Type B pancreatic cell (in vitro differentiated cells): ENCODE measurements around the gene GRIN2B. TPM values are rescaled to one million over a fixed set of nuclear protein-coding genes. Genes with fewer than 3 reads are reported as not detected.

Experiments
- DNase-seq: peaks from one replicate; pipeline ENCODE4 v3.0.0; 2021; ENCODE audit warnings: mixed read lengths; ENCODE audit not compliant: unreplicated experiment; ENCODE audit errors: extremely low spot score
- H3K27ac Mint-ChIP-seq: 2 replicates; pipeline ENCODE4 v1.8.0; 2021; ENCODE audit warnings: mild to moderate bottlenecking, mixed read lengths
- H3K27me3 Mint-ChIP-seq: 2 replicates; pipeline ENCODE4 v1.8.0; 2021; ENCODE audit warnings: mixed read lengths
- H3K36me3 Mint-ChIP-seq: 2 replicates; pipeline ENCODE4 v1.8.0; 2021; ENCODE audit warnings: mixed read lengths
- H3K4me1 Mint-ChIP-seq: one replicate; pipeline ENCODE4 v1.8.0; 2021; ENCODE audit warnings: mixed read lengths; ENCODE audit not compliant: unreplicated experiment
- H3K4me3 Mint-ChIP-seq: 2 replicates; pipeline ENCODE4 v1.8.0; 2021; ENCODE audit warnings: mild to moderate bottlenecking, mixed read lengths
- H3K9me3 Mint-ChIP-seq: 2 replicates; pipeline ENCODE4 v1.8.0; 2021; ENCODE audit warnings: mixed read lengths
- total RNA-seq: library from RNA; stranded (reverse); gene quantifications from 2 replicates; pipeline ENCODE4 v1.2.1, GENCODE V29; 2021; ENCODE audit warnings: low replicate concordance
- TF ChIP-seq, protein P1 (sequence below): fragments of 200-600 bp; sonication (generic); conservative IDR thresholded peaks from 2 replicates; pipeline ENCODE4 v1.5.0; 2021; ENCODE audit warnings: antibody characterized with exemption, mild to moderate bottlenecking

The GRIN2B gene
- total RNA-seq, 1 donor from 2014 or later, result 1.6 TPM

DNA sequence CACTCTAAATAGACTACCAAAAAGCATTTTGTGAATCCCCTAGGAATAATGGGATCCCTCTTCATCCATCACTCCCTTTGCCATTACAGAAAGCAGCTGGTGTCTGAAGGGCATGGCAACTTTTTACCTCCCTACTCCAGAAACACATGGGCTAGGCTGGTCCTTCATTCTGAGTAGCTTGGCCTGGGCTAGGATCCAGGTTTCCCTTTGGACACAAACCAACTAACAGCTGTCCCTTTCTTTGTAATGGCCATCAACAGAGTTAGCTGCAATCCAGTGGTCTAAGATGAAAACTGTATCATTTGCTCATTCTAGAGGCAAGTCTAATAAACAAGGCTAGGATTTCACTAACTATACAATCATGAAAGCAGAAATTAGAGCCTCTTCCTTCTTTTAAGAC lies 7.4 kb downstream of the GRIN2B start:
- no peak for DNase-seq
- Mint-ChIP-seq H3K4me3 (no peak overlapping the region), H3K27ac (no peak overlapping the region), H3K4me1 (no peaks in the 10 kb centered on the region), H3K9me3 (no peaks in the 10 kb centered on the region), H3K36me3 (peaks cover 3% of the 10 kb centered on the region), H3K27me3 (peaks cover 90% of the 10 kb centered on the region)
- TF ChIP-seq, protein P1, sequence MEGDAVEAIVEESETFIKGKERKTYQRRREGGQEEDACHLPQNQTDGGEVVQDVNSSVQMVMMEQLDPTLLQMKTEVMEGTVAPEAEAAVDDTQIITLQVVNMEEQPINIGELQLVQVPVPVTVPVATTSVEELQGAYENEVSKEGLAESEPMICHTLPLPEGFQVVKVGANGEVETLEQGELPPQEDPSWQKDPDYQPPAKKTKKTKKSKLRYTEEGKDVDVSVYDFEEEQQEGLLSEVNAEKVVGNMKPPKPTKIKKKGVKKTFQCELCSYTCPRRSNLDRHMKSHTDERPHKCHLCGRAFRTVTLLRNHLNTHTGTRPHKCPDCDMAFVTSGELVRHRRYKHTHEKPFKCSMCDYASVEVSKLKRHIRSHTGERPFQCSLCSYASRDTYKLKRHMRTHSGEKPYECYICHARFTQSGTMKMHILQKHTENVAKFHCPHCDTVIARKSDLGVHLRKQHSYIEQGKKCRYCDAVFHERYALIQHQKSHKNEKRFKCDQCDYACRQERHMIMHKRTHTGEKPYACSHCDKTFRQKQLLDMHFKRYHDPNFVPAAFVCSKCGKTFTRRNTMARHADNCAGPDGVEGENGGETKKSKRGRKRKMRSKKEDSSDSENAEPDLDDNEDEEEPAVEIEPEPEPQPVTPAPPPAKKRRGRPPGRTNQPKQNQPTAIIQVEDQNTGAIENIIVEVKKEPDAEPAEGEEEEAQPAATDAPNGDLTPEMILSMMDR, result no peak

DNA sequence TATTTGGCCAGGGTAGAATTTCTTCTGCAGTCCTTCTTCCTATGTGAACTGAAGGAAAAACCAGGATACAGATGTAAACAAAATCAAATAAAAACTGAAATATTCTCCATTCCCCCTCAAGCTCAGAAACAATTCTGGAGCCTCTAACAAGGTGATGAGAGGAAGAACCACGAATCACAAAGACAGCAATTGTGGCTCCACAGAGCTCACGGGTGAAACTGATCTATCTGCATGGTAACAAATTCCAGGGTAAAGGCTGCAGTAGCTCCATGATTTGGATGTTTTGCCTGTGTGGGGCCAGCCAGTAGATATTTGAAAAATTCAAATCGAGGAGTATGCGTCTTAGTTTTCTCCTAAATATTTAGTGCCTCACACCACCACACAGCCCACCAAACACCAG lies 10.6 kb downstream of the GRIN2B start:
- DNase-seq, result no peak
- Mint-ChIP-seq H3K27me3 (peaks cover 82% of the 10 kb centered on the region), H3K36me3 (no peaks in the 10 kb centered on the region), H3K27ac (no peak overlapping the region), H3K4me3 (no peak overlapping the region), H3K9me3 (no peaks in the 10 kb centered on the region), H3K4me1 (no peaks in the 10 kb centered on the region)
- TF ChIP-seq, protein P1, result no peak

DNA sequence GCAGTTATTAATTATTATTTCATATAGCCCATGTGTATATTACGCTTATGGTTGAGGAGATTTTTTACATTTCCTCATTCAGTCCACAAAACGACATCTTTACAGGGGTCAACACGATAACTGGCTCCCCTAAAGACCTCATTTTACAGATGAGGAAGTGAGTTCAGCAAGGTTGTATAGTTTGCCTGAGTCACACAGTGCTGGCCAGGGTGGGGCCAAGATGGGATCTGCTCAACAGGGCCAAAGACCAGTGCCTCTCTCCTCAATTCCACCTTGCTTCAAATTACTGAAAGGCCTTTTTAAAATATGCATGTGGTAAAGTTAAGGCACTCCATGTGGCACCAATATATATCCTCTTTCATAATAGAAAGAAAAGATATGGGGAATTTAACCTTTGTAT lies 13.1 kb downstream of the GRIN2B start:
- H3K4me1 Mint-ChIP-seq, result no peaks in the 10 kb centered on the region
- H3K27ac Mint-ChIP-seq, result no peak overlapping the region
- H3K9me3 Mint-ChIP-seq, result no peaks in the 10 kb centered on the region
- no peak for DNase-seq
- no peak overlapping the region for H3K4me3 Mint-ChIP-seq
- peaks cover 81% of the 10 kb centered on the region for H3K27me3 Mint-ChIP-seq
- H3K36me3 Mint-ChIP-seq, result no peaks in the 10 kb centered on the region
- TF ChIP-seq, protein P1, result no peak

DNA sequence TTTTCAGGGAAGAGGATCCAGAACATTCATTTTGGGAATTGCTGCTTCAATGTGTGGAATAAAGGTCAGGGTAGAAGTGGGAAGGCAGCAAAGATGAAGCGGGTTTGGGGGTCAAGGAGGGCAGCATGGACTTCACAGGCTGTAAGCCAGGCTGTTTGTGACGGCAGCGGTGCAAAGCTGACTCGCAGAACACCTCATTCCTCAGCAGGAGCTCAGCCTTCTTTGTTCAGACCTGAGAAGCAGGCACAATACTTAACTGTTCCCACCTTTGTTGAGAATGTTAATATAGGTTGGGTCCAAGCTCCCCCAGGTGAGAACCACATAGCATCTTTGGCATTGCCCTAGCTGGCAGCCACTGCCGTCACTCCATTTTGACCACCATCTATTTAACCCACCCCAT lies 16.7 kb downstream of the GRIN2B start:
- Mint-ChIP-seq H3K36me3 (peaks cover 3% of the 10 kb centered on the region), H3K27me3 (peaks cover 76% of the 10 kb centered on the region), H3K4me1 (no peaks in the 10 kb centered on the region), H3K9me3 (no peaks in the 10 kb centered on the region), H3K27ac (no peak overlapping the region), H3K4me3 (no peak overlapping the region)
- TF ChIP-seq, protein P1, result no peak
- no peak for DNase-seq

DNA sequence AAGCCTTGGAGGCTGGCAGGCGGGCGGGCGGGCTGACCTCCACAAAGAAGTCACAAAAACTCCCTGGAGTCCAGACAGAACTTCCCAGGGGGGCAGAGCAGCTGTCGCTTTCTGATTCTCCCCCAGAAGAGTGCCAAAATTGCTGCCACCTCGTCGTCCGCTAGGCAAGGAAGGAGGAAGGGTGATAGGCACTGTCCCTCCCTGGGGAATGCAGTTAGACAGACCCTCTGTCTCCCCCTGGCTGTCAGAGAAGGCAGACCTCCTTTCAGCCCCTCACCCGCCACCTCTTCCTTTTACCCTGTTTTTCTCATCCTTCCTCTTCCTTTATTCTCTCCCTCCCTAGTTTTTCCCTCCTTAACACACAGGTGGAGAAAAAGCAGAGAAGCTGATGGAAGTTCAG lies 18.7 kb downstream of the GRIN2B start:
- H3K36me3 Mint-ChIP-seq, result peaks cover 10% of the 10 kb centered on the region
- H3K4me3 Mint-ChIP-seq, result no peak overlapping the region
- H3K27ac Mint-ChIP-seq, result no peak overlapping the region
- peaks cover 83% of the 10 kb centered on the region for H3K27me3 Mint-ChIP-seq
- peaks cover 8% of the 10 kb centered on the region for H3K9me3 Mint-ChIP-seq
- peaks cover 7% of the 10 kb centered on the region for H3K4me1 Mint-ChIP-seq
- no peak for DNase-seq
- TF ChIP-seq, protein P1, result peak; percentile 64

DNA sequence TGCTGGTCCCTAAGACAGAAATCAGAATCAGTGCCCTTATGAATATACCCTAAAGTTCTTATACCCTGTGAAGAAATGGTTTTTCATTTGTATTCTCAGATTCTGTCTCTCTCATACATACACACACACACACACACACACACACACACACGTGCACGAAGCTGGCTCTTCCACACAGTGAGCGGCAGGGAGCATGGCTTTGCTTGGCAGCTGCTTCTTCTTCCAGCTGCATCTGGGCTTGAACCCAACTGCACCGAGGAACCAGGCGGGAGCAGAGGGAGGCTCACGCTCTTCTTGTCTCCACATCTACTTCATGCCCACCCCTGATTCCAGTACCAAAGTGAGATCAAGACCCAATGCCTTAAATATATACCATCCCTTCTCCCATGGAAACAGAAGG lies 19.4 kb downstream of the GRIN2B start:
- H3K4me3 Mint-ChIP-seq, result no peak overlapping the region
- no peak overlapping the region for H3K27ac Mint-ChIP-seq
- TF ChIP-seq, protein P1, result no peak
- H3K4me1 Mint-ChIP-seq, result peaks cover 7% of the 10 kb centered on the region
- peaks cover 10% of the 10 kb centered on the region for H3K36me3 Mint-ChIP-seq
- peaks cover 80% of the 10 kb centered on the region for H3K27me3 Mint-ChIP-seq
- no peak for DNase-seq
- H3K9me3 Mint-ChIP-seq, result peaks cover 8% of the 10 kb centered on the region
